Measurements from ENCODE around the gene HSPH1. TPM values are rescaled to one million over a fixed set of nuclear protein-coding genes. Genes with fewer than 3 reads are reported as not detected.

The HSPH1 gene
- total and polyA plus RNA-seq, 2 donors (not counting 3 experiments of a cell fraction or from before 2014, with no cell fraction given), result 15.8 to 124 TPM

DNA sequence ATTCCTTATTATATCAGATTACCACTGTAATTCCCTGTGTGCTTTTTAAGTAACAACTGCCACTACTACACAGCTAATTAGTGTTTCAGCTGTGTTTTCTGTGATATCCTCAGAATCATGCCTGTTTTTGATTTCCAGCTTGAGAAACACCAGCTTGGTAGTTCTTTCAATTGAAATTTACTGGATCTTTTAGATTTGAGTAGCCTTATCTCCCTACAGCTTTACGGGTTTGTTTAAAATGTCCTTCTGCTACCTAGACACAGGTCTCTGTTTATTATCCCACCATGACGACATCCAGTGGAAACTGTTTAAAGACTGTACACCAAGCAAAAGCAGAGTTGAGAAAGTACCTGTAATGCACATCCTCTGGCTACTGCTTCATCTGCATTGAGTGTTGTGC lies 12.1 kb downstream of the HSPH1 start:
- DNase-seq (ENCODE audit: low read depth, low spot score), result no peak
- H3K36me3 ChIP-seq (ENCODE audit: control insufficient read depth in 2 of 2, extremely low read depth in 1 of 2, insufficient read depth in 2 of 2, low read length in 2 of 2), result peaks cover 20 to 63% of the 10 kb centered on the region in 2 experiments
- CTCF ChIA-PET, result interaction anchor here (1.9 to 2.9 kb wide), 2 partner anchors 9 to 11 kb away, joined by 9 to 11 read pairs; partner anchors contain the start of gene HSPH1

More for the DNA sequence above, 12.1 kb downstream of the HSPH1 start:
- intact Hi-C loops (cut with micrococcal nuclease), result no loop called here
- no peak overlapping the region for H3K27ac ChIP-seq (ENCODE audit: insufficient read depth, low read depth, low read length)
- H3K9ac ChIP-seq (replicated peaks; ENCODE audit: extremely low read depth, insufficient read depth, low read length), result no peak overlapping the region
- H3K4me2 ChIP-seq (ENCODE audit: insufficient read depth, low read length), result no peak overlapping the region
- TF ChIP-seq POLR2AphosphoS5 (IDR thresholded peaks at IDR 0.05; ENCODE audit: insufficient read depth, low read depth, low read length) (no peak), GATA2 (IDR thresholded peaks at IDR 0.05; ENCODE audit: insufficient read depth, insufficient read length, low read depth, low read length) (no peak), MYC (IDR thresholded peaks at IDR 0.05; ENCODE audit: low read depth, low read length) (no peak), POLR2A (IDR thresholded peaks at IDR 0.05; ENCODE audit: low read depth, low read length) (no peak), EZH2 (IDR thresholded peaks at IDR 0.05; ENCODE audit: borderline replicate concordance, low read depth, low read length, severe bottlenecking) (no peak)
- TF ChIP-seq, protein P1, sequence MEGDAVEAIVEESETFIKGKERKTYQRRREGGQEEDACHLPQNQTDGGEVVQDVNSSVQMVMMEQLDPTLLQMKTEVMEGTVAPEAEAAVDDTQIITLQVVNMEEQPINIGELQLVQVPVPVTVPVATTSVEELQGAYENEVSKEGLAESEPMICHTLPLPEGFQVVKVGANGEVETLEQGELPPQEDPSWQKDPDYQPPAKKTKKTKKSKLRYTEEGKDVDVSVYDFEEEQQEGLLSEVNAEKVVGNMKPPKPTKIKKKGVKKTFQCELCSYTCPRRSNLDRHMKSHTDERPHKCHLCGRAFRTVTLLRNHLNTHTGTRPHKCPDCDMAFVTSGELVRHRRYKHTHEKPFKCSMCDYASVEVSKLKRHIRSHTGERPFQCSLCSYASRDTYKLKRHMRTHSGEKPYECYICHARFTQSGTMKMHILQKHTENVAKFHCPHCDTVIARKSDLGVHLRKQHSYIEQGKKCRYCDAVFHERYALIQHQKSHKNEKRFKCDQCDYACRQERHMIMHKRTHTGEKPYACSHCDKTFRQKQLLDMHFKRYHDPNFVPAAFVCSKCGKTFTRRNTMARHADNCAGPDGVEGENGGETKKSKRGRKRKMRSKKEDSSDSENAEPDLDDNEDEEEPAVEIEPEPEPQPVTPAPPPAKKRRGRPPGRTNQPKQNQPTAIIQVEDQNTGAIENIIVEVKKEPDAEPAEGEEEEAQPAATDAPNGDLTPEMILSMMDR (IDR thresholded peaks at IDR 0.05; ENCODE audit: extremely low read depth in 1 of 2, insufficient read depth in 1 of 2, low read depth in 1 of 2, low read length in 2 of 2), result no peak
- TF ChIP-seq, protein P2, sequence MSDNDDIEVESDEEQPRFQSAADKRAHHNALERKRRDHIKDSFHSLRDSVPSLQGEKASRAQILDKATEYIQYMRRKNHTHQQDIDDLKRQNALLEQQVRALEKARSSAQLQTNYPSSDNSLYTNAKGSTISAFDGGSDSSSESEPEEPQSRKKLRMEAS (IDR thresholded peaks at IDR 0.05; ENCODE audit: insufficient read depth, insufficient read length), result no peak
- dilution Hi-C loops (cut with MboI; ENCODE audit: extremely low pct_ligation_motif_present, low sequenced_read_pairs), result no loop called here
- H3K4me1 ChIP-seq (ENCODE audit: control insufficient read depth, extremely low read depth, insufficient read depth, low read length), result no peaks in the 10 kb centered on the region
- no peak overlapping the region for H2AFZ ChIP-seq (ENCODE audit: low read depth, low read length)
- no peaks in the 10 kb centered on the region for H3K27me3 ChIP-seq (ENCODE audit: control insufficient read depth in 2 of 2, insufficient read depth in 2 of 2, low read length in 2 of 2)
- POLR2A ChIA-PET, result no interaction called here
- no peak overlapping the region for H3K4me3 ChIP-seq (replicated peaks in 1 of 3; ENCODE audit: insufficient read depth in 1 of 3, low read depth in 1 of 3, low read length in 3 of 3)
- no peak for FAIRE-seq
- no peaks in the 10 kb centered on the region for H3K9me1 ChIP-seq (replicated peaks; ENCODE audit: control insufficient read depth, extremely low read depth, insufficient read depth, low read length)
- peaks cover 16% of the 10 kb centered on the region for H3K79me2 ChIP-seq (ENCODE audit: control insufficient read depth, insufficient read depth, low read length)
- no TSS peak for BruUV-seq (replicated peaks)
- H3K9me3 ChIP-seq (replicated peaks; ENCODE audit: control insufficient read depth, insufficient read depth, low read length), result no peaks in the 10 kb centered on the region
- no peaks in the 10 kb centered on the region for H4K20me1 ChIP-seq (replicated peaks; ENCODE audit: control insufficient read depth, extremely low read depth, insufficient read depth, low read length)

All from endothelial cell of umbilical vein (primary cell).